ENCODE results near the gene CCDC192.

GRCh38 chr5:127916885-127917573, 213.8 kb downstream of the CCDC192 start:
- no peak for TF ChIP-seq CTCF (IDR thresholded peaks at IDR 0.05; ENCODE audit: insufficient read depth, low read length, poor library complexity, severe bottlenecking)
- no peak for TF ChIP-seq EZH2phosphoT487 (conservative IDR thresholded peaks at IDR 0.05; ENCODE audit: low read length)

Data from SU-DHL-6 (cell line).